Femur (tissue), 1 donor: ENCODE measurements around the gene DNAH10.

ENCODE experiments used
- DNase-seq: peaks from one replicate; pipeline ENCODE4 v3.0.0-alpha.2; 2017

Gene DNAH10, protein sequence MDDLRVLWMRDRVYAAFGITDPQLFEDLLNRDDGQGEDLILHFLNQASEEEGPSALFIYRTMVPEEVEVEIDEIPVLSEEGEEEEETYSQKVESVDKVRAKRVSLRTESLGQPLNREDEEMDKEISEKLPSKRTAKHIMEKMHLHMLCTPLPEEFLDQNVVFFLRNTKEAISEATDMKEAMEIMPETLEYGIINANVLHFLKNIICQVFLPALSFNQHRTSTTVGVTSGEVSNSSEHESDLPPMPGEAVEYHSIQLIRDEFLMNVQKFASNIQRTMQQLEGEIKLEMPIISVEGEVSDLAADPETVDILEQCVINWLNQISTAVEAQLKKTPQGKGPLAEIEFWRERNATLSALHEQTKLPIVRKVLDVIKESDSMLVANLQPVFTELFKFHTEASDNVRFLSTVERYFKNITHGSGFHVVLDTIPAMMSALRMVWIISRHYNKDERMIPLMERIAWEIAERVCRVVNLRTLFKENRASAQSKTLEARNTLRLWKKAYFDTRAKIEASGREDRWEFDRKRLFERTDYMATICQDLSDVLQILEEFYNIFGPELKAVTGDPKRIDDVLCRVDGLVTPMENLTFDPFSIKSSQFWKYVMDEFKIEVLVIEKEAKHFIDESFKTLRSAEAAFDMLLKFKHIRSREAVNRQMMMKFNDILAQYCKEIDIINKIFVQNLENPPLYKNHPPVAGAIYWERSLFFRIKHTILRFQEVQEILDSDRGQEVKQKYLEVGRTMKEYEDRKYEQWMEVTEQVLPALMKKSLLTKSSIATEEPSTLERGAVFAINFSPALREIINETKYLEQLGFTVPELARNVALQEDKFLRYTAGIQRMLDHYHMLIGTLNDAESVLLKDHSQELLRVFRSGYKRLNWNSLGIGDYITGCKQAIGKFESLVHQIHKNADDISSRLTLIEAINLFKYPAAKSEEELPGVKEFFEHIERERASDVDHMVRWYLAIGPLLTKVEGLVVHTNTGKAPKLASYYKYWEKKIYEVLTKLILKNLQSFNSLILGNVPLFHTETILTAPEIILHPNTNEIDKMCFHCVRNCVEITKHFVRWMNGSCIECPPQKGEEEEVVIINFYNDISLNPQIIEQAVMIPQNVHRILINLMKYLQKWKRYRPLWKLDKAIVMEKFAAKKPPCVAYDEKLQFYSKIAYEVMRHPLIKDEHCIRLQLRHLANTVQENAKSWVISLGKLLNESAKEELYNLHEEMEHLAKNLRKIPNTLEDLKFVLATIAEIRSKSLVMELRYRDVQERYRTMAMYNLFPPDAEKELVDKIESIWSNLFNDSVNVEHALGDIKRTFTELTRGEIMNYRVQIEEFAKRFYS (N-terminal part only)

DNA sequence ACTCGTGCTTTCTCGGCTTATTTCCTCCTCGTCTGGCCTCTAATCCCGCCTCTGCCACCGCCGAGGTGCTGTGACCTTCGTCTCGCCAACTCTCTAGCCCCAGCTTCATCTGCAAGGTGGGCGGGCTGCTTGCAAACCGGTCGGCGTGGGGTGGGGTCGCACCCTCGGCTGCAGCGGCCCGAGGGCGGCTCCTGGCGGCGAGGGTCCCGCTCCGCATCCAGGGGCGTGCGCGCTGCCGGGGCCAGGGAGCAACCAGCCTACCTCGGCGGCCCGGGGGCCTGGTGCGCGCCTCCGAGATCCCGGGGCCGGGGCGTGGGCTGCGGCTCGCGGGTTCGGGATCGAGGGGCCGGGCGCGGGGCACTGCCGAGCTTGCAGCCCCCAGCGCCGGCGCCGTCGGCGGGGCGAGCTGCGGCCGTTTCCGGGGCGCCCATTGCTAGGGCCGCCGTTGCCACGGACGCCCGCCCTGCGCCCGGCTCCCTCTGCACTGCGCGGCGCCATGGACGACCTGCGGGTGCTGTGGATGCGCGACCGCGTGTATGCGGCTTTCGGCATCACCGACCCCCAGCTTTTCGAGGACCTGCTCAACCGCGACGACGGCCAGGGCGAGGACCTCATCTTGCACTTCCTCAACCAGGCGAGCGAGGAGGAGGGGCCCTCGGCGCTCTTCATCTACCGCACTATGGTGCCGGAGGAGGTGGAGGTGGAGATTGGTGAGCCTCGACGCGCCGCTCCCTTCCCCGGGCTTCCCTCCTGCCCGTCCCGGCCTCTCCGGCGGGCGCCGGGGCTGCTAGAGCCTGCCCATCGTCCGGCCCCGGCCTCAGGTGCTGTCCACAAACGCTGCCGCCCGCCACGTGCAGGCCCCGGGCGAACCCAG lies at the start of gene DNAH10:
Gene DNAH10, plus strand, starts transcription at position 461 of the 874 bp plus-strand sequence. Its CDS starts 36 bp downstream, at position 497.
- DNase-seq: peak; percentile 53

DNA sequence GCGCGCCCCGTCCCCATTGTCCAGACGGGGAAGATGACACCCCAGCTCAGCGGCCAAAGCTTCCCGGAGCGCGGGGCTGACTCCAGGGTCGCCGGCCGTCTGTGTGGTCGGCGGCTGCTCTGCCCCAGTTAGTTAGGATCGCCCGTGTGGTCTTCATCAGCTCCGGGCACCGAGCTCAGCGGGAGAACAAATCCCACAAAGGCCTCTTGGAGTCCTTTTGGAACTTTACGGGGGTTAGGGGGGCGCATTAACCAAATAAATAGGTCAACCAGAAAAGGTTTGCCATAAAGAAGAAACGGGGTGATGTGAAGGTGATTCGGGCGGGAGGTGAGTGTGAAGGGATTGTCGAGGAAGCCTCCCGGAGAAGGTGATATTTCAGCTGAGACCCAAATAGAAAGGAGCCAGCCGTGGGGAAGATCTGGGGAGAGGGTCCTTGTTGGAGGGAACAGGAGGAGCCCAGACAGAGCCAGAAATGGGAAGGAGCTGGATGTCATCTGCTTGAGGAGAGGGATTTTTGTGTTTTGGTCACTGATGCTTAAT lies 49.3 kb upstream of the DNAH10 start:
- DNase-seq: no peak

DNA sequence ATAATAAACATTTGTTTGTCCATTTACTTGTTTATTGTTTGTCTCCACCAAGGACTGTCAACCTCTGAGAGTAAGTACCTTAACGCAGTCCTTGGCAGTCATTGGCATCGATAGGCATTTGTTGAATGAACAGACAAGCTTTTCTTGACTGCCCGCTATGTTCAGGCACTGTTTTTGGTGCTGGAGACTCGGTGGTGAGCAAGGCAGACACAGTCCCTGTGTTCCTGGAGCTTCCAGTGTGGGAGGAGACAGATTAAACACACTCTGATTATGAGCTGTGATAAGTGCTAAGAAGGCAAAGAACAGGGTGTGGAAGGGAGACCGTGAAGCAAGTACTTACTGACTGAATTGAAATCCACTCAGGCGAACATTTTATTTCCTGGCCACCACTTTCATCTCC lies 48.7 kb upstream of the DNAH10 start:
- DNase-seq: no peak

DNA sequence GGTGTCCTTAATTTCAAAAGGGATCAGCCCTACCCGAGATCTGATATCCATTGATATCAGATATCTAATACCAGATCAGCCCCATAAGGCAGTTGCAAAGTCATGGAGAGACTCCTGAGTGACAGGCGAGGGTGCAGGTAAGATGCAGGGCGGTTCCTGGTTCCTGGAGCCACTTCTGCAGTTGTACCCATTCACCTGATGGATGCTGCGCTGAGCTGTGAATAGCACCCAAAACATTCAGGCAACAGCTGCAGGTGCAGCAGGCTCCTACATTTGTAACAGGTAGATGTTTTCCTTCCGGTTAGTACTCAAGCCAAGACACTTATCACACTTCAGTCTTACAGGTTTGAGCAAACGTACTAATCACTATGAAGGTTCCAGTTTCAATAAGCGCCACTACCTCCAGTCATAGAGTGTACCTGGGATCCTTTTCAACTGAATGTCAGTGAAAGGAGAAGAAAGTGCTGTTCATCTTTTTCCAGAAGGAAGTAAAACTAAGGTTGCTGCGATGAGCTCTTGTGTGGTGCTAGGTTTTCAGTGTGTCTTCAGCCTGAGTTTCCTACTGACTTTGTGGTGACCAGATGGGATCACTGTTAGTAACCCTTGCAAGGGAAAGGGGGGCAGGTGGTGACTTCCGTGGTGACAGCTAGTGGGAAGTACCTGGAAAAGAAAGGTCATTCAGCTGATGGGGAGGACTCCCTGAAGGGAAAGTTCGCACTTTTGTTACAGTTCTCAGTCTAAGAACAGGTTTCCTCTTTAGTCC lies 48.1 kb upstream of the DNAH10 start:
- no peak for DNase-seq

DNA sequence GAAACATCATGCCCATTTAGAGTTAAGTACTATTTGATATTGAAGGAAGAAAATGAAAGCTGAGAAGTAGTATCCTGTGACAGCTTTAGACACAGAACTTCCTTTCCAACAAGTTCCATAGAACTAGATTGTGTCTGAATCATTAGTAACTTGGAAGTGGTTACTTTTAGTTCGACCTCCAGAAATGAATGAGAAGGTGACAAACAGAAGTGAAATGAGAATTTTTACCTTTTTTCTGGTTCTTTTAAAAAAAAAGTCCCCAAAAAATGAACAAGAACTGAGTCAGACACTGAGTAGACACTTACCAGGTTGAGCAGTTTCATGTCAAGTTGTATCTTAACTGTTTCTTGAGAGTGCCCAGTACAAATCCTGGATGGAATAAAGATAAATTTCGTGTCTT lies 46.9 kb upstream of the DNAH10 start:
- DNase-seq: no peak

DNA sequence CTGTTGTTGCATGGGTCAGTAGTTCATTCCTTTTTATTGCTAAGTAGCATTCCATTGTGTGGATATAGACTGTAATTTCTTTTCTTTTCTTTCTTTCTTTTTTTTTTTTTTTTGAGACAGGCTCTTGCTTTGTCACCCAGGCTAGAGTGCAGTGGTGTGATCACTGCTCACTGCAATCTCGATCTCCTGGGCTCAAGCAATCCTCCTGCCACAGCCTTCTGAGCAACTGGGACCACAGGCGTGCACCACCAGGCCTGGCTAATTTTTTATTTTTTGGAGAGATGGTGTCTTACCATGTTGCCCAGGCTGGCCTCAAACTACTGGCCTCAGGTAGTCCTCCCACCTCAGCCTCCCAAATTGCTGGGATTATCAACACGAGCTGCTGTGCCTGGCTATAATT lies 44.8 kb upstream of the DNAH10 start:
- no peak for DNase-seq

DNA sequence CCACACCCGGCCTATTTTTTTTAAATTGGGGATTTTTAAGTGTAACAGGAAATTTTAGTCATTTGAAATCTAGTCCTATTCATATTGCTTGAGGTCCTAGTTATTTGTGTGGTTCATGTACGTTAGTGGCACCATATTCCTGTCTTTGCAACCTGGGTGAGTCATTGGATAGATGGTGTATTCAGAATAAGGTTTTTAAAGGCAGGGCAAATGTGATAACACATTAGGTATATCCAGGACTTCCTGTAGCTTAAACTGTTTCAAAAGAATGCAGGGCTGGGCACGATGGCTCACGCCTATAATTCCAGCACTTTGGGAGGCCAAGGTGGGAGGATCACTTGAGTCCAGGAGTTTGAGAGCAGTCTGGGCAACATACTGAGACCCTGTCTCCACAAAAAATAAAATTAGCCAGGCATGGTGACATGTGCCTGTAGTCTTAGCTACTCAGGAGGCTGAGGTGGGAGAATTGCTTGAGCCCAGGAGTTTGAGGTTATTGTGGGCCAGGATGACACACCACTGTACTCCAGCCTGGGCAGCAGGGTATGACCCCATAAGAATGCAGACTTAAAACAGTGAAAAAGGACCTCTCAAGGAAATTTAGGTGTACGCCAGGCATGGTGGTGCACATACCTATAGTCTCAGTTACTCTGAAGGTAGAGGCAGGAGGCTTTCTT lies 41.8 kb upstream of the DNAH10 start:
- no peak for DNase-seq

DNA sequence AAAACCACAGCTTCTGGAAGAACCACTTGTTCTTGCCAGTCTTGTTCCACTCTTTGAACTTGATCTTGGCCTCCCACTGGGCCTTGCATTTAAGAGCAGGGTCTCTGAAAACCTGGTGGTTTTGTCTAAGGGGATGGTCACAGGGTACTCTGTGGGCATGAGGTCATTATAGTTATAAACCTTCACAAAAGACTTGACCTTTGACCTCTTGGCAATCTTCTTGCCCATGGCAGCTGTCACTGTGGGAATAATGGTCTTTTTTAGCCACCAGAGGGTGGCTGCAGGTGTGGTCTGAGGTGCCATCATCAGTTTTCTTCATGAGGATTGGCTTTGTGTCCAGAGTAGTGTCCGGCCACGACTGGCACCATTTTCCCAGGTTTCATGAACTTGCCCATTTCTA lies 40.9 kb upstream of the DNAH10 start:
- no peak for DNase-seq

DNA sequence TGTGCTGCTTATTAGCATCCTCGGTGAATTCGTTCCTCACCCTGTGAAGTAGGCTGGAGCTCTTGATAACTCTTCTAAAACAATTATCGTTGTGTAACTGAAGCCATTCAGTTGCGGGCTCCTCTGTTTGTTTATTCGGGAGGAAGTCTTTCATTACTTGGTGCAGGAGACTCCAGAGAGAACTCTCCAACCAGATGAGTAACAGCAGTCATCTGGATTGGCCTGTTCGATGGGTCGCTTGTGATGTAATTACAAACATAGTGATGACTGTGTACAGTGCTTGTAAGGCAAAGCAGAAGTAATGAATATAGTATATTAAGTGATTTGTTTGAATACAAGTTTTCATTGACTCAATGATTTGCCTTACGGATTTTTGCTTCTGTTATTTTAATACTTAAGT lies 39.1 kb upstream of the DNAH10 start:
- no peak for DNase-seq

DNA sequence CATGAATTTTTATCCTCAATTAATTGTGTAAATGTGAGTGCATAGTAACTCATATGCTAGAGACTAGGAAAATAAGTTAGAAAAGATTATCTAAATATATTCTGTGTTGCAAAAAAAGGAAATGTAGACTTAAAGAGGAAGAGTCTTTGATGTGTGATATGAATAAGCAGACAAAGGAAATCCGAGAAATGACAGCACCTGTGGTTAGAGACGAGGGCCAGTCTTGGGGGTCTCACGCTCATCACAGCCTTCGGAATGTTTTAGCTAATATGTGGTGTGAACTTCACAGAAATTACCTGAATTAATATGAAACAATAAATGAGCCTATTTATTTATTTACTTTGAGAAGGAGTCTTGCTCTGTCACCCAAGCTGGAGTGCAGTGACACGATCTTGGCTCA lies 38.3 kb upstream of the DNAH10 start:
- no peak for DNase-seq

DNA sequence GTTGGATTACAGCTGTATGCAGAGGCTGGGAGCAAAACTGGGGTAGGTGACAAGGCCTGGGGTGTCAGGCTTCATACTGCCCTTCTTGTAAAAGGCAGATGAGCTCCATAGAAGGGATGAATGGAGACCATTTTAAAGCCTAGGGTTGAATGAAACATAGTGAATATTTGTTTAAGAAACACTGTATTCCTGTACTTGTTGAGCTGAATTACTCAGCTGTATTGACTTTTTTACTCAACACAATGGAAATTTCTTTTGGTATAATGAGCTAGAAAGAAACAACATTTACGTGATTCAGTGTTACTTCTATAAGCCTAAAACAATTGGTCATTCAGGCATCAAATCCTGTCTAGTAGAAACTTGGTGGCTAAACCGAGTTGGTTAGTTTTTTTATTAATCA lies 35.9 kb upstream of the DNAH10 start:
- DNase-seq: no peak

DNA sequence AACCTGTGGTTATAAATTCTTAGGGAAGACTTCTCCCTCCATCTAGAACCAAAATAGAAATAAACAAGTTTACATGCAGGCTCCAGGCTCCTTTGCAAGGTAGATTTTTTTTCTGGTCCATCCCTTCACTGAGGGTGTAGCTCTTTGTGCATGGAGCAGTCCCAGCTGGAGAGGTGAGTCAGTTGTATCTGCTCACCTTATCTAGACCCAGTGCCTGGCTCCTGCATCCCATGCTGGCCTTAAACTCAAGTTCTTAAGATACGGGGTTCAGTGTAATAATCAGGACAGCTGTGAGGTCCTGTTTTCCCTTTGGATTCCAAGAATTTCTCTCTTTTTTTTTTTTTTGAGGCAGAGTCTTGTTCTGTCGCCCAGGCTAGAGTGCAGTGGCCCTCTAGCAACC lies 35.1 kb upstream of the DNAH10 start:
- DNase-seq: no peak

DNA sequence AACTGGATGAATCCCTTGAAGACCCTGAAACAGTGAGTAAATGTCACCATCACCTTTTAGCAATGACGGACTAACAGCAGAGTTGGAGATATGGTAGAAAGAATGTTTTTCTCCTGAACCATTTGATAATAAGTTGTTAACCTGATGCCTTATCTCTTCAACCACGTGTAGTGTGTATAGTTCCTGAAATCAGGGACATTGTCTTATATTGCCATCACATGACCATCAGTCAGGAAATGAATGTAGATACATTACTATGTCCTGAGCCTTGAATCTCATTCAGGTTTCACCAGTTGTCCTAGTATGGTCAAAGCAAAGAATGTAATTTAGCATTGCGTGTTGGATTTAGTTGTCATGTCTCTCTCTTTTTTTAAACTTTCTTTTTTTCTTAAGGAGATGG lies 34.2 kb upstream of the DNAH10 start:
- no peak for DNase-seq

DNA sequence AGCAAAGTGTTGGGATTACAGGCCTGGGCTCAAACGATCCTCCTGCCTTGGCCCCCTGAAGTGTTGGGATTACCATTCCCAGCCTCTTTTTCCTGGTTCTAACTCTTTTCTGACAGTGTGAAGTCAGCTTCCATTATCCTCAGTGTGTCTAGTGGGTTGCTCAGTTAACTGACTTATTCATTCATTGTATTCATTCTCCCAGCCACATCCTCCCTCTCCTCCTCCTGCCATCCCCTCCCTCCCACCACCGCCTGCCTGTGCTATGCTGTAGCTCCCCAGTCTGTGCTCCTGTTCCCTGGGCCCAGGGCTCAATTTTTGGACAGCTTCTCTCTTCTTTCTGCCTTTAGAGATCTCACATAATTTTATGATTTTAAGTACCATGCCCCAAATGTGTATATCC lies 30.5 kb upstream of the DNAH10 start:
- no peak for DNase-seq

DNA sequence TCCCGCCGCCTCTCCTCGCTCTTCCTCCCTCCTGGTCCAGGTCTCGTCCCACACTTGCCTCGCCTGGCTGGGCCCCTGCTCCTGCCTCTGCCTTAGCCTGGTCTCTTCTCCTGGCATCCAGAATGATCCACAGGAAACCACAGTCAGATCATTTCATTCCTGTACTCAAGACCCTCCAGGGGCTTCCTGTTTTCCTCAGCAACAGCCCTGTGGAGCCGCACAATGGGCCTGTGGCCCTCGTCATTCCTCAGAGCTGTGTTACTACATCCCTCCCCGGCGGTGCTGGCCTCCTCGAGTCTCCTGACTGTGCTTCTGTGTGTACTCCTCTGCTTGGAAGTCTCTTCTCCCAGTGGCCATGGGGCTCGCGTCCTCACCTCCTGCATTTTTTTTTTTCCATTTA lies 29.9 kb upstream of the DNAH10 start:
- DNase-seq: no peak

DNA sequence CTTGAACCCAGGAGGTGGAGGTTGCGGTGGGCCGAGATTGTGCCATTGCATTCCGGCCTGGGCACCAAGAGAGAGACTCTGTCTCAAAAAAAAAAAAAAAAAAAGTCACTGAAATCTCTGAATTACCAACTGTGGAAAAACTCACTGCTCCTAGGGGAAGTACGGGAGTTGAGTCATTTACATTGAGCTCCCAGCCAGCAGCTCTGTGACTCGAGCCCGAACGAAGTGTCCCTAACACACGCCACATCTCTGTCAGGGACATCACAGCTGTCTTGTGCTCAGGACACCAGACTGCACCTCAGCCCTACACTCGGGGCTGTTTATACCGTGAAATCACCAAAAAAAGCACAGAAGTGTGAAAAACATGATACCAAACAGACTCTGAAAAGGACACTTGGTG lies 28.9 kb upstream of the DNAH10 start:
- DNase-seq: no peak

DNA sequence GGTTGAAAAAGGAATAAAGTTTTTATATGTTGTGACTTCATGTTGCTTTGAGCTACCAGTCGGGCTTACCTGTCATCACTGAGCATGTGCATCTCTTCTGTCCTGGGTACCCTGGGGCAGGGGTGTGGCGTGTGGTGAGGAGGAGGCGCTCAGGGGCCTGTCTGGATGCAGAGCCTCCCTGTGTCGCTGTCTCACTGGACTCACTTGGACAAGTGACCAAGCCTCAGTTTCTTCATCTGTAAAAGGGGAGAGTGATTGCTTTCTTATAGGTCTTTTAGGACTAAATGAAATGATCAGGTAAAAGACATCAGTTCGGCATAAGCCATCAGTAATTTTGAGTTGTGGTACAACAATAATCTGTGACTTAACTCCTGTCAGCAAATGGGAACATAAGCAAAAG lies 27.8 kb upstream of the DNAH10 start:
- DNase-seq: no peak

DNA sequence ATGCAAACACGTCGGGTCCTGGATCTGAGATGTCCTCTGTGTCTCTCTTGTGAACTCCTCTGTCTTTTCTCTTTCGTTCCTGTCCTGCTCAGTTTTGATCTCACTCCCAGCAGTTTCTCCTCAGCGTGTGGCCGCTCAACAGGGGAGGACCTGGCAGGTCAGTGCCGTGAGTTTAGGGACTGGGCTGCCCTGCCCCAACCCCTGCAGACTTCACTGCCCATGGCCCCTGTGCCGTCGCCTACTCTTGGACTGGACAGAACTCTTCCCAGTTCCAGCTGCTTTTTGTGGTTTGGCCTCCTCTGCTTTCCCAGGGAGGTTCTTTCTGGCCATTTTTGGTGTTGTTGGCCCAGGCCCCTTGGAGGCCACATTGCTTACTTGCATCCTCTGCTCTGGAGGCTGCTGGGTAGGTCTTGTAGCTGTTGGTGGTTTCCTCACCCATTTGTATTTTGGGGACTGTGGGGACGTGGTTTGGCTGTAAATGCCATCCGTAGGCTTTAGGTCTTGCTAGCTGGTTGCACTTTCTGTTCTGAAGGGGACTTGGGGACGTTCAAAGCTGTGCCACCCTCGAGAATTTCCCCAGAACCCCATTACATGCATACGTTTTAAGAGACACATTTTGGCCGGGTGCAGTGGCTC lies 20.0 kb upstream of the DNAH10 start:
- DNase-seq: no peak

DNA sequence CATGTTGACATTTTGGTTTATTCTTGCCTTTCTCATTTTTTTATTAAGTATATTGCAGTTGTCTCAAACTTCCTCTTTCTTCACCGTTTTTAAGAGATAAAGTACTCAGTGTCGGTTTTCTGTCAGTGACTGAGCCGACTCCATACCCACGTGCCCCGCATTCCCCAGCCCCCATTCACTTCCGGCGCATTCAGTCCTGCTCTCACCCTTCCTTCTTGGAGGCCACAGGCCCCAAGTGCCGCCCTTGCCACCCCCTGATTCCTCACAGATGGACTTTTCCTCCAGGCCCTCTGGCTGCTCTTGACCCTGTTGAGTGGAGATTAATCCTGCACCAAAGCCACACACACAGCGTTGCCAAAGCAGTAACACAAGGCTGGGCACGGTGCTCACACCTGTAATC lies 19.1 kb upstream of the DNAH10 start:
- no peak for DNase-seq

DNA sequence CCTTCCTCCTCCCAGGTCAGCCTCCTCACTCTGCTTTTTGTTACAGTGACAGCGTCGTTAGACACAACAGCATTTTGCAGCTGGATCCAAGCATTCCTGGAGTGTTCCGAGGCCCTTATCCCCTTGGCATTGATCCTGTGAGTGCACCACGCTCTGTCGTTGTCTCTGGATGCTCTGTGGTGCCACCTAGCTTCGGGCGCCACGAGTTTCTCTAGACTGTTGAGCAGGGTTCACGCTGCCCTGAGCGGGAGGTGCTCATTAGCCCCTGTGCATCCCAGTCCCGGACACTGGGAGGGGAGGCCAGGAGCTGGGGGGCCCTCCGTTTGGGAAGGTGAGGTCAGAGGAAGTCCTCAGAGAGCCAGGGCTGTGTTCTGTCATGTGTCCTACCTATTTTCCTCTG lies 17.3 kb upstream of the DNAH10 start:
- DNase-seq: no peak
